ENCODE measurements around the gene PLPPR1.

PLPPR1 gene

DNA sequence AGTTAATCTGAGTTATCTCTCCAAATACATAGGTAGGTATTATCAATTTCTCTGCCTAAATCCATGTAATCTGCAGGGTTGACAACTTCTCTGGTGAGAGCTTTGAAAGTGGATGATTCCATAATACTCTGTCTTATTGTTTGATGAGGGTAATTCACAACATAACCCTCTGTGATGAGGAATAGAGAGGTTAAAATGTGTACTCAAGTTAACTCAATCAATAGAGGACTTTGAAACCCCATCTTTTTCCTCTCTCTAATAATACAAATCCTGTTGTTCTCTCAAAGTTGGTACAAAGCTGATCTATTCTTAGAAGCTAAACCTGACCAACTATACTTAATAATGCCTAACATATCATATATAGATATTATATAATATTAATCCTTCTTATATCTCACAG, 100.1 kb downstream of the PLPPR1 start:
- DNase-seq, result no peak

DNA sequence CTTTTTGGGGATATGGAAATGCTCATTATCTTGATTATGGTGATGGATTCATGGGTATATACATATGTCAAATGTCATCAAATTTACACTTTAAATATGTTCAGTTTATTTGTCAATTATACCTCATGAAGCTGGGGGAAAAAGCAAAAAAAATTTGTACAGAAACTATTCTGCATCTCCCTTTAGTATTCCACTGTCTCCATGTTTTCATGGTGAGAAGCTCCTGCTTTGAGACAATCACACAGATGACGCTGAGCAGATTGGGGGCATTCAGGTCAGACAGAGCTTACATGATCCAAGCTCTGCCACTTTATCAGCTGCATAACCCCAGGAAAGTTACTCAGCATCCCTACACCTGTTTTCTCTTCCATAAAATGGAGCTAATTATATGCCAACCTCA, 101.5 kb downstream of the PLPPR1 start:
- DNase-seq, result no peak

DNA sequence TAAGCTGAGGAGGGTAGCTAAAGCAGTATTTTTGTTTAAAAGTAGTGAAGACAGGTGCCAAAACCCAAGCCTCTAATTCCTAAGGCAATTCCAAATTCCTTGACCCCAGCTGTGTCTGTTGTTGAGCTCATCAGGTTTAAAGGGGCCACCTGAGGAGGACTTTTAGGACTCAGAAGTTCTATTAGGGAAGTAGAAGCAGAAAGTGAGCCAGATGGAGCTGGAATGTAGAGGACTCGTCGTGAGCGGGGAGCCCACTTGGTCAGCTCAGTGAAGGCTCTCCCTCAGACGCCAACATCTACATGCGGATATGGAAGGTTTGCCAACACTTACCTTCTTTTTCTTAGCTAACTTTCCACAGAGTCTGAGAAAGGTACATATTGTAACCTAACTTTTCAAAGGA, 102.8 kb downstream of the PLPPR1 start:
- DNase-seq, result no peak

DNA sequence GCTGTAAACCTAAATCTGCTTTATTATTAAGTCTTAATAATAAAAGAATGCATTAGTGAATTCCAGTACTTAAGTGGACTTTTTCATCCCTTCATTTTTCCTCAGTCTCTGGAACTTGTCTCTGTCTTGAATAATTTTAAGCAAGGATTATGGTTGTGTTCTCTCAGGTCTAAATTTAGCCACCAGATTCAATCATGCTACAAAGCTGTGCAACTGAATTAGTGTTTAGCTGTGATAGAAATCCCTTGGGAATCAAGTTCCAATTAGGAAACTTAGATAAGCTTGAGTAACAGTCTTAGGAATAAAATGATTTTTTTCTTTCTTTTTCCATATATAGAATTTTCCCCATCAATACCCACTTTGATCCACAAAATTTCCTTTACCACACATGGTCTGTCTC, 104.3 kb downstream of the PLPPR1 start:
- no peak for DNase-seq

DNA sequence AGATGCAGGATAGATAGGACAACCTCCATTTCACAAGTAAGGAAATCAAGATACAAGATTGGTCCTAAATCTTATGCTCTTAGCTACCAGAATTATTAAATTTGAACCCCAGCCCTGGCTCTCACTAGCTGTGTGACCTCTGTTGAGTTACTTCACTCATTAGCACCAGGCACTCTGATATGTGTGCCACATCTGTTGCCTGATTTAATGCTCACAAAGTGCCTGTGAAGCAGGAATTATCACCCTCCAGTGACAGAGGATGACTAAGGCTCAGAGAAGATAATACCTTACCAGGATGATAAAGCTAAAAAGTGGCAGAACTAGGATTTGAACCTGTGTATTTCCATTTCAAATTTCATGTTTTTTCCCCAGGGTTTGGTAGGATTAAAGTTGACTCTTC, 110.0 kb downstream of the PLPPR1 start:
- DNase-seq, result no peak

DNA sequence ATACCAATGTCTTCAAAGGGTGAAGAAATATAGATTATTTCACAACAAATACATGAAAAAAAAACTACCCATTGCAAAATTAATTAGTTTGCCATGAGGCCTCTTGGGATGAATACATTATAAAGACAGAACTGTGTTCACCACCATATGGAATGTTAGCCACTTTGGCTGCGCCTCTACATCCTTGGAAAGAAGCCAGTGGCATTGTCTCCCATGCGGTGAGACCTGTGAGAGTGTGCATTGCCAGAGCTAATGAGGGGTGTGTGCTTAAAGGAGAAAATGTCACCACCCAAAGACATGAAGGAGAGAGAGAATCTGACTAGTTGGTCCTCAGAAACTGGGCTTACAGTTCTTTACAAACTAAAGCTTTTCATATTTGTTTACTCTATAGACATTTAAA, 110.6 kb downstream of the PLPPR1 start:
- no peak for DNase-seq

DNA sequence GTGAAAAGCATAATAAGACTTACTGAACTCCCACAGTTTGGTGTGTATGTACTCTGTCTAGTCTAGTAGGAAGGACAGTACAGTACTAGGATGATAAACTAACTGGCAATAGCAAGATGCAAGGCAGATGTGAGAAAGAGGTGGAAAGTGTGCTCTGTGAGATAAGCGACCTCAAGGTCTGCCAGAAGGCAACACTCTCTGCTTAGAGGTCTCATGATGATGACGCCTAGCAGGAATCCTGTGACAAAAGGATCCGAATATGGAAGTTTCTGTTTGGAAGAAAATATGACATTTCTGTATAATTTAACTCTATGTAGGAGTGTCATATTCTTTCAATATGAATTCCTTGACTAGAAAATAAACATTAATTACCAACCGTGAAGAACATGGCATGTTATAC, 112.2 kb downstream of the PLPPR1 start:
- DNase-seq, result no peak

DNA sequence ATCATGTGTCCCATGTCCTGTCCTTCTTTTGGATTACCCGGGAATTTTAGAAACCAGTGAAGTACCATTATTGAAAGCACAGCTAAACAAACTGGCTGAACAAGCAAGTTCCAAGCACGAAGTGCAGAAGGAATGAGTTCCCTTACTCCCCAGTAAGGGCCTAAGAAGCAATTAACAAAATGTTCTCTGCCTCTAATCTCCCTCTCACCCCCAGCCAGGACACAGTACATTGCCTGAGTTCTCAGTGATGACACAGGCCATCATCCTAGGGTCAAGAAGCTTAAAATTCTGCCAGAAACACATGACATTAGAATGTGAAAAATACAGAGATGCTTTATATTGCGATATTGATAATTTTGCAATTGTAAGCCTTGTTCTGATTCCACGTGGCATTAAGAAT, 118.0 kb downstream of the PLPPR1 start:
- DNase-seq, result no peak

DNA sequence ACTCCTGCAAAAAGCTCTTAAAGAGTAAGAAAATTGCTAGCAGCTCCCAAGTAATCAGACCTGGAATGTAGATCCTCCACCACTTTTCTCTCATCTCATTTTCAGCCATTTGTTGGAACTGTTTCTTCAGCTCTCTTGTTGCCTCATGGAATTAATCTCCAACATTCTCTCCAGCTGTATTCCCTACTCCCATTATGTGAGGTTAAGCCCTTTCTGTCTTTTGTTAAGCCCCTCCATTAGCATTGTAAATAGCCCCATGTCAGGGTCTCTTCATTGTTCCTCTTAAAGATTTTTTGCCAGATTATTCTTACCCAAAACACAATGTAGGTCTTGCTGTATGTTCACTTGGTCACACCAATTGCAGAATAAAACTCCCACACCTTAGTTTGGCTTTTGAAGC, 119.8 kb downstream of the PLPPR1 start:
- no peak for DNase-seq

DNA sequence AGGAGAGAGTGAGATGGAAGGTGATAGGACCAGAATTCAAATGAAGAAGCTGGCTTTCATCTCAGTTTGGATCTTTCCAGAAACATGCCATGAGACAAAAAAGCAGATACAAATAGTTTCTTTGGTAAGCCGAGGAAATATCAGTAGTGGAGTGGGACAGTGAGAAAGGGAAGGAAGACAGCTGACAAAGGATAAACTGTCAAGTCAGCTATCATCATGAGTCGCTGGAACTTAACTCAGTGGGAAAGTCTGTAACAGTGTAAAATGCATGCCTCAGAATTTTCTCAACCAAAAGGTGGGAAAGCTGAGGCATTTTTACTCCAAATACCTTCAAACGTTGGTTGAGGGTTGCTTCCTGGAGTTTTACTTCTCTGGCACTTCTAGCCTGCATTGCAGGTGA, 129.8 kb downstream of the PLPPR1 start:
- DNase-seq, result no peak

DNA sequence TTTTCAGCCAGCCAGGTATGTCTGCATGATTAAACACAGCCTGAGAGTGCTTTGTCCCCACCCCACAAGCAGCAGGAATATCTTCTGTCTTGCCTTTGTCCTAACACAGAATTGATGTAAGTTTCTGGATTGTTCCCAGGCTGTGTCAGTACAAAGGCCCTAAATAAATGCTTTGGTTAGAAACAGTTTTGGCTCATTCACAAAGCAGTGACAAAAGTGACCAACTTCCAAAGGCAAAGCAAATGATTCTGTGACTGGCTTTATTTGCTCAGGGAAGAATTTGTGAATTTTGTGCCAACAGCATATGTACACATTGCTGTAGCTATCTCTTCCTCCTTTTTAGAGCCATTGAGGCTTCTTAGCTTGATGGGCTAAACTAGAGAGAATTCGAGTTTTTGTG, 133.7 kb downstream of the PLPPR1 start:
- DNase-seq, result no peak

DNA sequence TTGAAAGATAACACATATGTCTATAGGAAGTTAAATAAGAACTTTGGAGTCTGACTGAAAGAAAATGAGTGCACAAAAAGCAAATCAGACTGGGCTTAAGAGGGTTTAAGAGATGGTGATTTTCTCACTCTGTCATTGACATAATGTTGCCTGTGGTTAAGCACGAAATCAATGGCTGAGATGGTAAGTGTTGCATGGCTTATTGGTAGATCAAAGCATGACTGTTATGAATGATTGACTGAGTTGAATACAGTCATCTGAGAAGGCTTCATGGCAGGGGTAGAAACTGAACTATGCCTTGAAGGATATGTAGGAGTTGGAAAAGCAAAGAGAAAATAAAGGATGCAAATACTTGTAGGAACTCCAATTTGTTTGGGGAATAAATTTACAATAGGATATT, 136.6 kb downstream of the PLPPR1 start:
- DNase-seq, result no peak

DNA sequence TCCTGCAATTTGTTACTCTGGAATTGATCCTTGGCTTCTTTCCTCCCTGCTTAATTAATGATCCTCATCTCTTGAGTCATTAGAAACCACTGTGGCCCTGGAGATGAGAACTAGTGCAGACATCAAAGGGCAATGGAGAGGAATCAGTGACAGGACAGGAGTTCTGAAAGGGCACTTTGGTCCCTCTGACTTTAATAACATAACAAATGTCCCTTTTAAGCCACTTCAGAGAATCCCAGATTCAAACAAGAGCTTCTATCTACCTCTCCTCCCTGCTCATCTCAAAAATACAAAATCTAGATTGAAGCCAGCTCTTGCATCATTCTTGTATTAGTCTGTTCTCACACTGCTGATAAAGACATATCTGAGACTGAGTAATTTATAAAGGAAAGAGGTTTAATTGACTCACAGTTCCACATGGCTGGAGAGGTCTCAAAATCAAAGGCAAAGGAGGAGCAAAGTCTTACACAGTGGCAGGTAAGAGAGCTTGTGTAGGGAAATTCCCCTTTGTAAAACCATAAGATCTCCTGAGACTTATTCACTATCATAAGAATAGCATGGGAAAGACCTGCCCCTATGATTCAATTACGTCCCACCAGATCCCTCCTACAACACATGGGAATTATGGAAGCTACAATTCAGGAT, 139.1 kb downstream of the PLPPR1 start:
- no peak for DNase-seq

DNA sequence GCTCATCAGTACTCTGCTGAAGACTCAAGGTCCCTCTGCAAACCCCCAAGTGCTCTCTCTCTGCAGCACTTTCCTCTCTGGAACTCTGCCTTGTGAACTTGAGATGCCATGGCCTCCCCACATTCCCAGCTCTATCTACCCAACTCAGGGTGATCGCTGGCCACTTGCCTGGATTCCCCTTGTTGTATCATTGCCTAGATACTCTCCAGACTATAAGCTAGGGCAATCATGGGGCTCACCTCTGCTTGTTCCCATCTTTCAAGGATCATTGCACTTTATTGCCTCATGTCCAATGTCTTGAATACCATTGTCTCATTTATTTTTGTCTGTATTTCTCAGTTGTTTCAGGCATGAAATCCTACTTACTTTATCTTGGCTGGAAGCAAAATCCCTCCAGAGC, 144.1 kb downstream of the PLPPR1 start:
- no peak for DNase-seq

DNA sequence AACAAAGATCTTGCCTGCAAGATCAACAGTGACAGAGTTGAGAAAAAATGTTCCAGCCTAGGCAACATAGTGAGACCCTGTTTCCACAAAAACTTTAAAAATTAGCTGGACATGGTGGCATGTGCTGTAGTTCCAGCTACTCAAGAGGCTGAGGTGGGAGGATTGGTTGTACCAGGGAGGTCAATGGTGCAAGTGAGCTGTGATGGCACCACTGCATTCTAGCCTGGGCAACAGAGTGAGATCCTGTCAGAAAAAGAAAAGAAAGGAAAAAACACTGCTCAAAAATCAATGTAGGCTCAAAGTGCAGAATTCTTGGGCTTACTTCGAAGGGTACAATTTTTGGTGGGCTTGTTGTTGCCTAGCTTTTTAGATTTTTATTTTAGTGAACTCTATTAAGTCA, 145.4 kb downstream of the PLPPR1 start:
- no peak for DNase-seq

DNA sequence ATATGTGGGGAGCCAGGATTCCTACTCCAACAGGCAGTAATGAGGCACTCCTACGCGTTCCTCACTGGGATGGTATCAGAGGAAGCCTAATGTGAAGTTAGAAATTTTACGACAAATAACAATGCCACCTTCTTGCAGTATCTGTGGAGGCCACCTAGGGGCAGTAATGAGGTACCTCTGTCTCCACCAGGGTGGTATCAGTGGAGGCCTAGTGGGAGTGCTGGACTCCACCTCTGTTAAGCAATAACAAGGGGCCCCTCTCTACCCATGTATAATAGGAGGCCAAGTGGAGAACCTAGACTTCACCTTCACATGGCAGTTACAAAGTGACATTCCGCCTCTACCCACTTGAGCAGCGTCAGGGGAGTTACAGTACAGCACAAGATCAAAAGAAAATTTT, 147.9 kb downstream of the PLPPR1 start:
- DNase-seq, result no peak

DNA sequence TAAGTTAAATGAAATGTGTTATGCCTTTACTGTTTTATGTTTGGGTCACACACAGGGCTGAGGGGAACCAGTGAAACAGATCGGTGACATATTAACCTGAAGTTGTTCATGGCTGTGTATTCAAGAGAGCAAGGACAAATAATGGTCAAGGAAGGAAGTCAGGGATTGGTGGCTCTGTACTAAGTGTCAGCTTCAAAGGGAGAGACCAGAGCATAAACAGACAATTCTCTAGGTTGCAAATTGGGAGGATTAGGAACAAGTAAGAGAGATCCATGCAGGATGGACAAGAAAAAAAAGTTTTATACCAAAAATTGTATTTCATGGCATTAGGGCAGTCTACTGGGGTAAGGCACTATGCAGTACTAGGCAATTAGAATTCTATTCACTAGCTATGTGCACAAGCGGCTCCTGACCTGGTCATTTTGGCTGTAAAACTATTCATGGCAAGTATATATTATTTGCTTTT, 156.3 kb downstream of the PLPPR1 start:
- no peak for DNase-seq

DNA sequence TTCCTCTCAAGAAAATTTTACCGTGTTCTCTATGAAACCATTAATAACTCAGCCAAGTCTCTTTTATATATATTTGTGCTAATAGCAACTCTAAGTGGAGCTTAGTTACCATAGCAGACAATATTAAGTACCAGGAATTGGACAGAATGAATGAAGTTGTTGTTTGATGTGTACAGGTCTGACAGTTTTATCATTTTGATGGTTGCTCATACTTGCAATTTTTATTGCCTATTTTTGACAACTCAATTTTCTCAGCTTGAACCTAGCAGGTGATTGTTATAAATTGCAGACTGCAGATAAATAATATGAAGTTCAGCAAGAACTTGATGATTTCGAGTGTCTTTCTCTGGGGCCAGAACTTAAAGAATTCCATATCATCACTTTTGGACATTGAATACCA, 163.2 kb downstream of the PLPPR1 start:
- DNase-seq, result no peak

DNA sequence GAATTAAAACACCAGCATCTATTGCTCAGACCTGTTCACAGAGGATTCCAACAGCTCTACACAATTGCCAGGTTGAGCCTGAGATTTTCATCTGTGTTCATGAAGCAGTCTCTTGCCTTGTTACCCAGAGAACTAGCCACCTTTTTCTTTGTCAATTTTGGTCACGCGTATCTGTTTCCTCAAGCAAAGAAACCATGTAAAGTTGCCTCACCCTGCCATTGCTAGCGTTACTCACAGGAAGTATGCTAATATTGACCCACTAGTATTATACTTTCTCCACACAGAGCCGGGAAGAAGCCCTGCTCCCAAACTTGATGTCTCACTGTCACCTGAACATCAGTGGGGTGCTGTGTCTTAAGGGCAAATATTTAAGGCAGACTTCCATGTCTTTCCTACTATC, 168.5 kb downstream of the PLPPR1 start:
- no peak for DNase-seq

DNA sequence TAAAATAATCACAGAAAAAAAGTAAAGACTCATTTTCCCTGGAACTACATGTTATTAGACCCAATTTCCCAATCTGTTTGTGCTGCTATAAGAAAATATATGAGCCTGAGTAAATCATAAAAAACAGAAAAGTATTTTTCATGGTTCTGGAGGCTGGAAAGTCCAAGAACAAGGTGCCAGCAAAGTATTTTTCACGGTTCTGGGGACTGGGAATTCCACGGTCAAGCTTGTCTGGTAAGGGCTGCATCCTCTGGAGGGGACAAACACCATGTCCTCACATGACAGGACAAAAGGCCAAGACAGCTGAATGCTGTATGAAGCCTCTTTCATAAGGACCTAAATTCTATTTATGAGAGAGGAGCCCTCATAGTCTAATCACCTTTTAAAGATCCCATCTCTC, 172.3 kb downstream of the PLPPR1 start:
- DNase-seq, result no peak

DNA sequence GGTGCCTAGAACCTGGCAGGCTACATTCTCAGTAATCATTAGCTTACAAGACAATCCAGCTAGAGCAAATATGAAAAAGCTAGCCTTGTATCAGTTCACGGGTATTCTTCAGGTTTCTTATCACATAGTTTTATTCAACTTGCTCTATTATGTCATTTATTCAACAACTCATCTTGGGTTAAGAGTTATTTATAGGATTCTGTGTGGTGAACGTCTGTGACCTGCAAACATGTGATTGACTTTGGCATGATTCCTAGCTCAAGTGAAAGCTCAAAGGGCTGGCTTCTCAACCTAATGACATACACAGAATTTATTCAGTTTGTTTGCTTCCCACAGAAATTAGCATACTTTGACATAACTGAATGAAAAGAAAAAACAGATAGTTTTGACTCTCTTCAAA, 173.1 kb downstream of the PLPPR1 start:
- DNase-seq, result no peak

DNA sequence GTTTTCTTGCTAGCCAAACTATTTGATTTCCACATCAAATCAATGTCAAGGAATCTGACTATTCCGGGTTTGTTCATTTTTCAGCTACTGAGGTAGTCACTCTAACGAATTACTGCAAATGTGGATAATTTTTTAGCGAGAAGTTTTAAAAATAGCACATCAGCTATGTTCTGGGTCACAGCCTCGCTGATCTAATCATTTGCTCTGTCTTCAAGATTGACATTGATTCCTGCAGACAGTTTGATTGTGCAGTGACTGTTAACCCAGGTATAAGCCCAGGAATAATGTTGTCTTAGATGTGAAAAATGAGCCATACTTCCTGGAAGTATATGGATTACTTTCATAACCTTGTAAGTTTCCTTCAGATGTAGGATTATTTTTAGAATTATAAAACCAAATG, 181.1 kb downstream of the PLPPR1 start:
- no peak for DNase-seq

DNA sequence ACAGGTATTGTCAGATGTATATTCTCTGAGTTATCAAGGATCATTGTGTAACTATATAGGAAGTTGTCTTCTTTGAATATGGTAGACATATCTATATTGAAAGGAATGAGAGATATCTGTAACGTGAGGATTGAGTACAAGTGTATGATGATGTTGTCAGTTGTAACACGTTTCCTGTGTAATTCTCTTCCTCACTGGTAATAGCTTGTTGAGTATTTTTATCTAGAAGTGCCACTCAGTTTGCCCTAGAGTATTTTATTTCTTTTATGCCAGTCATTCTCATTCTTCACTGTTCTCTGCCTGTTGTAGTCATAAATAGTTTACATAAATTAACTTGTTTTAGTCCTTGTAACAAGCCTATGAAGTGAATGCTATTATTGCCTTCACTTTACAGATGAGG, 184.1 kb downstream of the PLPPR1 start:
- DNase-seq, result no peak

DNA sequence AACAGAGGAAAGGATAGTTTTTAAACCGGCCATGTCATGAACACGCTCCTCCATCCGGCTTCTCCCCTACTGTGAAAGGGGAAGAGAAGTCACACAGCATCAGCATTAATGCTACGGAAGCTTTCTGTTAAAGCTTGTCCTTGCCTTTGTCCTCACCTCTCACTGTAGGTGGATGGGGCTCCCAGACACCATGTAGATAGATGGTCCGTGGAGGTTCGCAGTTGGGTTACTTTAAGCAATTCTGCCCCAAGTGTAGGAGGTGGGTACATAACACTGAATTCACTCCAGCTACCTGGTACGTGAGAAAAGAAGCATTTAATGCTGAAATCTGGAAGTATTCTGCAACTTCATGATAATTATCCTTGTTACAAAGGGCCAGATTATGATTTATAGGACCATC, 190.5 kb downstream of the PLPPR1 start:
- DNase-seq, result no peak

DNA sequence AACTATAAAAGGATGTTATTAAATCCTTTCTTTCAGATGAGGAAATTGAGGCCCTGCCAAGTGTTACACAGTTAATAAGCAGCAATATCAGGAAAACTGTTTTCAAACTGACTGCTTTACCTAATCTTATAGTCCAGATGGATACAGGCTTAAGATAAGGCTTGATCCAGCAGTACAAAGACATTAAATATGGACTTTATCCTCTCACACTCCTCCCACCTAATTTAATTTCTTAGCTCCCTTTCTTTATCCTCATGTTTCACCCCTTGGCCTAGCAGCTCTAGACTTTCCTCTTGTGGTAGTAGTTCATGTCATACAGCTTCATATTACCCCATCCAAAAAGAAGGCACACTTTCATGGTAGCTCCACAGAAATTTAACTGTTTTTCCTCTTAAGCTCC, 191.8 kb downstream of the PLPPR1 start:
- no peak for DNase-seq

DNA sequence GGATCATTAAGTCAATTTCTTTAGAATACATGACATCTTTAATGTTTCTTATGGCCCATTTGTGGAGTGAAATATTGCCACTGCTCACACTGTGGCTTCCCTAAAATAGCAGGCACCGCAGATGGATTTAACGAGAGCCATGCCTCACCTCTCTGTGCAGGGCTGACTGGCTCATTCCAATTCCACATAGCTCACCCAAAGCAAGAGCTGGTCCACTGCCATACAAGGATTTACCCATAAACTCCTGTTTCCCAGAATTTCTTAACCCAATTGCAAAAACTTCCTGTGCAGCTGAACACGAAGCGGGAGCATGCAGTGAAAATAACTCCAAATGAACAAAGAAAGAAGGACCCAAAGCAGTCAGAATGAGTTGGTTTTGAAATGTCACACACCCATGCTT, 196.7 kb downstream of the PLPPR1 start:
- no peak for DNase-seq
